WI38 (cell line): ENCODE results near the gene ENAH.

Experiments used
- H3K4me3 ChIP-seq: 2 replicates; pipeline ENCODE4 v1.5.1; 2011; ENCODE audit warnings: low read depth, mild to moderate bottlenecking, control low read depth, low read length
- TF ChIP-seq, protein P1 (sequence below): IDR thresholded peaks from 2 replicates; pipeline ENCODE4 v1.5.1; 2012; ENCODE audit warnings: low read depth, mild to moderate bottlenecking, control low read depth, low read length

Gene ENAH

DNA sequence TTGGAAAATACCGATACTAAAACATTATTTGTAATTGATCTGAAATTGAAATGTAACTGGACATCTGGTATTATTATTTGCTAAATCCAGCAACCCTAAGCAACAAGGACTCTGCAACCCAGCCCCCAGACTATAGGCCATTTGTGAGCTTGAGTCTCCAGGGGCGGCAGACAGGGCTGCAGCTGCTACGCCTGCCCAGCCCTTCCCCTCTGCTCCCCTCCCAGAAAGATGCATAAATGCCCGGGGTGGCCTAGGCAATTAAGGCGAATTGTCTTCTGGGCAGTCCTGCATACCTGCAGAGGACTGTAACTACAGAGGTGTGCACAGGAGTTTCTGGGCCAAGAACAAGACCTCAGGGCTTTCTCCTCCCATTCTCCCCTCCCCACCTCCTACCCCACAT is 183.9 kb downstream of the ENAH start:
- H3K4me3 ChIP-seq, result no peak overlapping the region
- TF ChIP-seq, protein P1, sequence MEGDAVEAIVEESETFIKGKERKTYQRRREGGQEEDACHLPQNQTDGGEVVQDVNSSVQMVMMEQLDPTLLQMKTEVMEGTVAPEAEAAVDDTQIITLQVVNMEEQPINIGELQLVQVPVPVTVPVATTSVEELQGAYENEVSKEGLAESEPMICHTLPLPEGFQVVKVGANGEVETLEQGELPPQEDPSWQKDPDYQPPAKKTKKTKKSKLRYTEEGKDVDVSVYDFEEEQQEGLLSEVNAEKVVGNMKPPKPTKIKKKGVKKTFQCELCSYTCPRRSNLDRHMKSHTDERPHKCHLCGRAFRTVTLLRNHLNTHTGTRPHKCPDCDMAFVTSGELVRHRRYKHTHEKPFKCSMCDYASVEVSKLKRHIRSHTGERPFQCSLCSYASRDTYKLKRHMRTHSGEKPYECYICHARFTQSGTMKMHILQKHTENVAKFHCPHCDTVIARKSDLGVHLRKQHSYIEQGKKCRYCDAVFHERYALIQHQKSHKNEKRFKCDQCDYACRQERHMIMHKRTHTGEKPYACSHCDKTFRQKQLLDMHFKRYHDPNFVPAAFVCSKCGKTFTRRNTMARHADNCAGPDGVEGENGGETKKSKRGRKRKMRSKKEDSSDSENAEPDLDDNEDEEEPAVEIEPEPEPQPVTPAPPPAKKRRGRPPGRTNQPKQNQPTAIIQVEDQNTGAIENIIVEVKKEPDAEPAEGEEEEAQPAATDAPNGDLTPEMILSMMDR, result no peak

DNA sequence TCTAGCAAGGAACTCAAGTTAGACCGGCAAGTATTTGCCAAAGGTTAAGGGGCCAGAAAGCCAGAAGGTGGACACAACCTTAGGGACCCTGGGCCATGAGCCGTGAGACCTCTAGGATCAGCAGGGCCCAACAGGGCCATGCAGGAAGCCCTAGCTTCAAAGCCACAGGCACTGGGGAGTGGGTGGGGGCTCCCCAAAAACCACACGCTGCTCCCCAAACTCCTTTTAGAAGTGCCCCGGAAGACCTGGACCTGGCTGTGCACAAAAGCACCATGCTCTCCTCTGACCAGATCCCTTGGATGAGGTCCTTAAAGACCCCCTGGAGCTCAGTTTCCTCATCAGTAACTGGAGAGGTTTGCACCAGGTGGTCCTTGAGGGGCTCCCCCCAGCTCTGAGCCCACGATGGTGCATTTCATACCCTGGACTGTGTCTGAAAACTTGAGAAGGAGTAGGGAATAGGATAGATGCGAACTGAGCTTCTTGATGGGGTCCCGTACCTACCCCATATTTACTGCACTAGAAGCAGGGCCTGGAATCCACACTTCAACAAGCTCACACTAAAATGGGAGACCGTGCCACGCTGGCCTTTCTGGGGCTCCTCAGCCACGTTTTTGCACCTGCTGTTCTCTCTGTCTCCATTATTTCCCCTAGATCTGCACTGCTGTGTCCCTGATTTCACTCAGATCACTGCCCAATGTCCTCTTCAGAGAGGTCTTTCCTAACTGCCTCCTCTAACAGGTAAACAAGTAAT is 184.5 kb downstream of the ENAH start:
- TF ChIP-seq, protein P1, result no peak
- H3K4me3 ChIP-seq, result no peak overlapping the region

DNA sequence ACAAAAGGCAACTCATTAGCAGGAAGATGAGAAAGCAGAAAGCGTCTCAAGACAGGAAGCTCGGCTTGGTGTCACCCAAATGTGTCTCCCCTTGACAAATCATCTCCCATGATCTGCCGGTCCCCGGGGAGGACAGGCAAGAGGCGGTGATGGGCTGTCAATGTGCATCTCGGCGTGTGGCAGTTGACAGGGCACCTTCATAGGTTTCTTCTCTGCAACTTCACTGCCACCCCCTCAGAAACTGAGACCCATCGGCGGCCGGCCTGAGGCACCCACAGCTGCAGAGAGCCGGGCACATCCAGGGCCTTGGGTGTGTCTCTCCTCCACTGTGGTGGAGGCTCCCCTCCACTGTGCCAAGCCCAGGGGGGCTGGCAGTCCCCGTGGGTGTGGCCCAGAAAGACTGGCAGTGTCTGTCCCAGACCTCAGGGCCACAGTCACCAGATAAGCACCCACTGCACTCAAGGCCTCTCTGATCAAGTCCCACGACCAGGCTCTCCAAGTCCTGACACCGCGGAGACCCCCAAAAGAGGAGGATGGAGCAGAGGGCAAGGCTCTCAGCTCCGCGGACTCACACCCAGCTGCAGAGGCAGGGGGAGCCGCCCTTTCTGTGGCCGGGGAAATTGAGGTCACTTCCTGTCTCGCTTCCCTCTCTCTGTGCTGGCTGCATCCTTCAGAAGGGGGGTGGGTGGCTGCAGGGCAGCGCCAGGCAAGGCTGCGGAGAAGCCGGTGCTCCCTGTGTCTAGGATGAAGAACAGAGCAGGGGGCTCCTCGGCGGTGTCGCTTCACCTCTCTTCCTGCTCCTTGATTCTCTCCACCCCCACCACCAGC is 185.5 kb downstream of the ENAH start:
- H3K4me3 ChIP-seq, result no peak overlapping the region
- TF ChIP-seq, protein P1, result no peak

DNA sequence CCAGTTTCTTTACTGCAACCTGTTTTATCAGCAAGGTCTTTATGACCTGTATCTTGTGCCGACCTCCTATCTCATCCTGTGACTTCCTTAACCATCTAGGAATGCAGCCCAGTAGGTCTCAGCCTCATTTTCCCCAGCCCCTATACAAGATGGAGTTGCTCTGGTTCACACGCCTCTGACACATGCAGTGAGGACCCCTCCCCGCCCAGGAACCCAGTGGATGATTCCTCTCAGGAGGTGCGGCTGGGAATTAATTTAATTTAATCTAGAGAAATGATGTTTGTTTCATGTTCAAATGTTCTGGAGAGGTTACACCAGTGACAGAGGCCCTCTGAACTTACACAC is 186.1 kb downstream of the ENAH start:
- no peak overlapping the region for H3K4me3 ChIP-seq

DNA sequence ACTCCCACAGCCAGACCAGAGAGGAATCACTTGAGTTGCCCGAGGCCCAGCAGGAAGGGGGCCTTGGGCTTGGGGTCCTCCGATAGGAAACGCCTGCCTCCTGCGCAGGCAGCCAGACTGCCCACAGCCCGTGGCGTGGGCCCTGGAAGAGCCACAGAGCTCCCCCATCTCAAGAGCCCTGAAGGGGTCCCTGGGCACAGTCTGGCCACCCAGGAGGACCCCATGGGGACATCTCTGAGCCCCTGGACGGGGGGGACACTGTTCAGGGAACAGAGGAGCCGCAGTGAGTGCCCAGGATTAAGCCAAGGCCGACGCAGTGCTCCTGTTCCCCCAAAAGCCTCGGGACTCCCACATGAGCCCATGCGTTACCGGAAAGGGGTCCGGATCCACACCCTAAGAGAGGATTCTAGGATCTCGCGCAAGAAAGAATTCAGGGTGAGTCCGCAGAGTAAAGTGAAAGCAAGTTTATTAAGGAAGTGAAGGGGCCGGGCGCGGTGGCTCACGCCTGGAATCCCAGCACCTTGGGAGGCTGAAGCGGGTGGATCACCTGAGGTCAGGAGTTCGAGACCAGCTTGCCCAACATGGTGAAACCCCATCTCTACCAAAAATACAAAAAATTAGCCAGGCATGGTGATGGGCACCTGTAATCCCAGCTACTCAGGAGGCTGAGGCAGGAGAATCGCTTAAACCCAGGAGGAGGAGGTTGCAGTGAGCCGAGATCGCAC is 187.0 kb downstream of the ENAH start:
- H3K4me3 ChIP-seq, result no peak overlapping the region
- TF ChIP-seq, protein P1, result no peak

More for the DNA sequence above, 186.1 kb downstream of the ENAH start:
- TF ChIP-seq, protein P1, result no peak

DNA sequence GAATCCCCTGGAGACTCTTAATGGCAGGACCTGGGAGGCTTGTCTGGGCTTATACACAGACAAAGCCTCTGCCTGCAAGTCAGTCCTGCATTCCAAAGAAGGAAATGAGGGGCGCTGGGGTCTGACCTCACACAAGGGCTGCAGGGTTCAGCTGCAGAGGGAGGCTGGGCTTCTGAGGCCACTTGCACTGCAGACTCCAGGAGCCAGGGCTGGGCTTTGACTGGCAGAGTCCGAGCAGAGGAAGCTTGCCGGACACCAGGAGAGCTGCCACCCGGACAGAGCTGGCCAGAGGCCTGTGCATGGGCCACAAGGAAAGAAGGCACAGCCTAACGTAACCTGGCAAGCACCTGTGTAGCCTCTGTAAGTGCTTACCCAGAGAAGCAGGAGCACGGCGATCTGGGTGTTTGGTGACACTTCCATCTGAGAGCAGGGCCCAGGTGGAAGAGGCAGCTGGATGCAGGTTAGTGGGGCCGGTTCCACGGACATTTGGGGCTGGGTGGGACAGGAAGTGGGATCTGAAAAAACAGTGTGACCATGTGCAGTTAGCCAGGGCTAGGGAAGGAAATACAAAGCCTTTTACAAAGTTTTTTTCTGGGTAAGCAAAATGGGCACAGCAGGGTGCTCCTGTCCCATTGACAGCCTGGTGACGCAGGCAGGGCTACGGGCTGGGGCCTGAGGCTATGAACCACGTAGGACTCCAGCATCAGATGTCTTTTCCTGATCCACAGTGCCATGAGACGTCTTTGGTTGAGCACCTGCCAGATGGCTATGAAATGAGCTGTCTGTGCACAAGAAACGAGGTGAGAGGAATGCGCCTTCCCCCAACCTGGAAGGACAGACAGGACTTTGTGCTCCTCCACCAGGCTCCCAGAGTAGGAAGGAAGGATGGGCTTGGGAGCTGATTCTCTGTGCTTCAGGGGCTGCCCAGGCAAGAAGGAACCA is 187.8 kb downstream of the ENAH start:
- TF ChIP-seq, protein P1, result no peak
- H3K4me3 ChIP-seq, result no peak overlapping the region
